ENCODE measurements around the gene RAB3IL1. TPM values are rescaled to one million over a fixed set of nuclear protein-coding genes. Genes with fewer than 3 reads are reported as not detected.
A peak's percentile ranks its signal among the peaks of the same experiment; 100 is the strongest.

Gene RAB3IL1
- total and polyA plus RNA-seq, 9 of the 15 experiments (the other 6 are each of a cell fraction or from before 2014, with no cell fraction given) = 0.15 to 42.6 (median 15.5) TPM

DNA sequence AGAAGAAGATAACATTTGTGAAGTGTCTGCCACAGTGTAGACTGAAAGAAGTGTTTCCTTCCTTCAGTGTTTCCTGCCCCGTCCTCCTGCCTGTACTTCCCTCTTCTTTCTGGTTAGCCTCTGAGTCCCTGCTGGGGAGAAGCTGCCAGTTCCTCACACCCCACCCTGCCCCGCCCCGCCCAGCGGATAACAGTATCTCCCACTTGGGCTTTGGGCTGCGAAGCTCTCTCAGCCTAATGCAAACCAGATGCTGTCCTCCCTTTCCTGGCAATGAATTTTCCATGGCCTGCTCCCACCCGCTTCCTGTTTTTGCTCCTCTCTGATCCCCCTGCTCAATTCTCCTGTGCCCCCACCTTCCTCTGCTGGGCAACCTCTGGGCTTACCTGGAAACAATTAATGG lies 5.2 kb upstream of the RAB3IL1 start (continued):
- TF ChIP-seq EP300 (IDR thresholded peaks at IDR 0.05; ENCODE audit: low read length) = peak; percentile 2; the same call in 1 of the 2 replicates
- TF ChIP-seq ZBTB8A (IDR thresholded peaks at IDR 0.05; ENCODE audit: partially characterized antibody) = no peak
- no peak for TF ChIP-seq ZNF3 (CRISPR knock-in tag; IDR thresholded peaks at IDR 0.05)
- no peak for TF ChIP-seq HNRNPLL (IDR thresholded peaks at IDR 0.05; ENCODE audit: low read depth, low read length, poor library complexity, severe bottlenecking)
- TF ChIP-seq, protein P1, sequence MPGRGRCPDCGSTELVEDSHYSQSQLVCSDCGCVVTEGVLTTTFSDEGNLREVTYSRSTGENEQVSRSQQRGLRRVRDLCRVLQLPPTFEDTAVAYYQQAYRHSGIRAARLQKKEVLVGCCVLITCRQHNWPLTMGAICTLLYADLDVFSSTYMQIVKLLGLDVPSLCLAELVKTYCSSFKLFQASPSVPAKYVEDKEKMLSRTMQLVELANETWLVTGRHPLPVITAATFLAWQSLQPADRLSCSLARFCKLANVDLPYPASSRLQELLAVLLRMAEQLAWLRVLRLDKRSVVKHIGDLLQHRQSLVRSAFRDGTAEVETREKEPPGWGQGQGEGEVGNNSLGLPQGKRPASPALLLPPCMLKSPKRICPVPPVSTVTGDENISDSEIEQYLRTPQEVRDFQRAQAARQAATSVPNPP (IDR thresholded peaks at IDR 0.05; ENCODE audit: borderline replicate concordance, insufficient read depth, insufficient read length) = no peak
- TF ChIP-seq EHMT2 (IDR thresholded peaks at IDR 0.05) = no peak
- TF ChIP-seq ETV6 (IDR thresholded peaks at IDR 0.05; ENCODE audit: borderline replicate concordance in 1 of 2, low read depth in 2 of 2, low read length in 1 of 2) = 0 out of 4 replicates have a peak, but pooled peaks of 1 of the 2 experiments have one; percentile 58
- no peak for TF ChIP-seq ETV6 (CRISPR knock-in tag; IDR thresholded peaks at IDR 0.05; ENCODE audit: borderline replicate concordance)
- TF ChIP-seq CBX1 (IDR thresholded peaks at IDR 0.05; ENCODE audit: low read depth) = 0 out of 2 replicates have a peak, but pooled peaks have one; percentile 5
- TF ChIP-seq, protein P2, sequence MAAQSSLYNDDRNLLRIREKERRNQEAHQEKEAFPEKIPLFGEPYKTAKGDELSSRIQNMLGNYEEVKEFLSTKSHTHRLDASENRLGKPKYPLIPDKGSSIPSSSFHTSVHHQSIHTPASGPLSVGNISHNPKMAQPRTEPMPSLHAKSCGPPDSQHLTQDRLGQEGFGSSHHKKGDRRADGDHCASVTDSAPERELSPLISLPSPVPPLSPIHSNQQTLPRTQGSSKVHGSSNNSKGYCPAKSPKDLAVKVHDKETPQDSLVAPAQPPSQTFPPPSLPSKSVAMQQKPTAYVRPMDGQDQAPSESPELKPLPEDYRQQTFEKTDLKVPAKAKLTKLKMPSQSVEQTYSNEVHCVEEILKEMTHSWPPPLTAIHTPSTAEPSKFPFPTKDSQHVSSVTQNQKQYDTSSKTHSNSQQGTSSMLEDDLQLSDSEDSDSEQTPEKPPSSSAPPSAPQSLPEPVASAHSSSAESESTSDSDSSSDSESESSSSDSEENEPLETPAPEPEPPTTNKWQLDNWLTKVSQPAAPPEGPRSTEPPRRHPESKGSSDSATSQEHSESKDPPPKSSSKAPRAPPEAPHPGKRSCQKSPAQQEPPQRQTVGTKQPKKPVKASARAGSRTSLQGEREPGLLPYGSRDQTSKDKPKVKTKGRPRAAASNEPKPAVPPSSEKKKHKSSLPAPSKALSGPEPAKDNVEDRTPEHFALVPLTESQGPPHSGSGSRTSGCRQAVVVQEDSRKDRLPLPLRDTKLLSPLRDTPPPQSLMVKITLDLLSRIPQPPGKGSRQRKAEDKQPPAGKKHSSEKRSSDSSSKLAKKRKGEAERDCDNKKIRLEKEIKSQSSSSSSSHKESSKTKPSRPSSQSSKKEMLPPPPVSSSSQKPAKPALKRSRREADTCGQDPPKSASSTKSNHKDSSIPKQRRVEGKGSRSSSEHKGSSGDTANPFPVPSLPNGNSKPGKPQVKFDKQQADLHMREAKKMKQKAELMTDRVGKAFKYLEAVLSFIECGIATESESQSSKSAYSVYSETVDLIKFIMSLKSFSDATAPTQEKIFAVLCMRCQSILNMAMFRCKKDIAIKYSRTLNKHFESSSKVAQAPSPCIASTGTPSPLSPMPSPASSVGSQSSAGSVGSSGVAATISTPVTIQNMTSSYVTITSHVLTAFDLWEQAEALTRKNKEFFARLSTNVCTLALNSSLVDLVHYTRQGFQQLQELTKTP (IDR thresholded peaks at IDR 0.05; ENCODE audit: low read depth in 1 of 2, partially characterized antibody in 2 of 2) = no peak
- TF ChIP-seq PURB (CRISPR knock-in tag; IDR thresholded peaks at IDR 0.05; ENCODE audit: low read depth) = no peak
- TF ChIP-seq CREB1 (IDR thresholded peaks at IDR 0.05) = no peak
- no peak for TF ChIP-seq CREB1 (CRISPR knock-in tag; IDR thresholded peaks at IDR 0.05)
- TF ChIP-seq, protein P3, sequence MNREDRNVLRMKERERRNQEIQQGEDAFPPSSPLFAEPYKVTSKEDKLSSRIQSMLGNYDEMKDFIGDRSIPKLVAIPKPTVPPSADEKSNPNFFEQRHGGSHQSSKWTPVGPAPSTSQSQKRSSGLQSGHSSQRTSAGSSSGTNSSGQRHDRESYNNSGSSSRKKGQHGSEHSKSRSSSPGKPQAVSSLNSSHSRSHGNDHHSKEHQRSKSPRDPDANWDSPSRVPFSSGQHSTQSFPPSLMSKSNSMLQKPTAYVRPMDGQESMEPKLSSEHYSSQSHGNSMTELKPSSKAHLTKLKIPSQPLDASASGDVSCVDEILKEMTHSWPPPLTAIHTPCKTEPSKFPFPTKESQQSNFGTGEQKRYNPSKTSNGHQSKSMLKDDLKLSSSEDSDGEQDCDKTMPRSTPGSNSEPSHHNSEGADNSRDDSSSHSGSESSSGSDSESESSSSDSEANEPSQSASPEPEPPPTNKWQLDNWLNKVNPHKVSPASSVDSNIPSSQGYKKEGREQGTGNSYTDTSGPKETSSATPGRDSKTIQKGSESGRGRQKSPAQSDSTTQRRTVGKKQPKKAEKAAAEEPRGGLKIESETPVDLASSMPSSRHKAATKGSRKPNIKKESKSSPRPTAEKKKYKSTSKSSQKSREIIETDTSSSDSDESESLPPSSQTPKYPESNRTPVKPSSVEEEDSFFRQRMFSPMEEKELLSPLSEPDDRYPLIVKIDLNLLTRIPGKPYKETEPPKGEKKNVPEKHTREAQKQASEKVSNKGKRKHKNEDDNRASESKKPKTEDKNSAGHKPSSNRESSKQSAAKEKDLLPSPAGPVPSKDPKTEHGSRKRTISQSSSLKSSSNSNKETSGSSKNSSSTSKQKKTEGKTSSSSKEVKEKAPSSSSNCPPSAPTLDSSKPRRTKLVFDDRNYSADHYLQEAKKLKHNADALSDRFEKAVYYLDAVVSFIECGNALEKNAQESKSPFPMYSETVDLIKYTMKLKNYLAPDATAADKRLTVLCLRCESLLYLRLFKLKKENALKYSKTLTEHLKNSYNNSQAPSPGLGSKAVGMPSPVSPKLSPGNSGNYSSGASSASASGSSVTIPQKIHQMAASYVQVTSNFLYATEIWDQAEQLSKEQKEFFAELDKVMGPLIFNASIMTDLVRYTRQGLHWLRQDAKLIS (CRISPR knock-in tag; IDR thresholded peaks at IDR 0.05) = no peak
- TF ChIP-seq HDAC6 (IDR thresholded peaks at IDR 0.05; ENCODE audit: low read depth, low read length) = no peak
- TF ChIP-seq ZNF76 (CRISPR knock-in tag; IDR thresholded peaks at IDR 0.05; ENCODE audit: borderline replicate concordance) = no peak
- TF ChIP-seq ZNF354B (CRISPR knock-in tag; IDR thresholded peaks at IDR 0.05) = no peak
- TF ChIP-seq, protein P4, sequence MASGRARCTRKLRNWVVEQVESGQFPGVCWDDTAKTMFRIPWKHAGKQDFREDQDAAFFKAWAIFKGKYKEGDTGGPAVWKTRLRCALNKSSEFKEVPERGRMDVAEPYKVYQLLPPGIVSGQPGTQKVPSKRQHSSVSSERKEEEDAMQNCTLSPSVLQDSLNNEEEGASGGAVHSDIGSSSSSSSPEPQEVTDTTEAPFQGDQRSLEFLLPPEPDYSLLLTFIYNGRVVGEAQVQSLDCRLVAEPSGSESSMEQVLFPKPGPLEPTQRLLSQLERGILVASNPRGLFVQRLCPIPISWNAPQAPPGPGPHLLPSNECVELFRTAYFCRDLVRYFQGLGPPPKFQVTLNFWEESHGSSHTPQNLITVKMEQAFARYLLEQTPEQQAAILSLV (tag; IDR thresholded peaks at IDR 0.05) = no peak
- no peak for TF ChIP-seq CHD2 (IDR thresholded peaks at IDR 0.05; ENCODE audit: low read depth, low read length)

Measured in K562 (cell line).